C4-2B (cell line): ENCODE measurements around the gene HAND1.

ENCODE experiments used
- CTCF ChIP-seq: fragments of 450-650 bp; conservative IDR thresholded peaks from 2 replicates; pipeline ENCODE4 v1.5.1; 2017; ENCODE audit warnings: mild to moderate bottlenecking
- ZFX ChIP-seq: fragments of 450-650 bp; IDR thresholded peaks from 2 replicates; pipeline ENCODE4 v1.6.1; 2017

GRCh38 chr5:154484393-154485095, 6.5 kb upstream of the HAND1 start:
- TF ChIP-seq CTCF, result no peak
- no peak for TF ChIP-seq ZFX
